GM19238 (cell line): ENCODE measurements around the gene SFT2D3.

ENCODE experiments used
- DNase-seq: peaks from one replicate; pipeline ENCODE4 v3.0.0; 2011; ENCODE audit warnings: low spot score; ENCODE audit not compliant: insufficient read length

Gene SFT2D3, protein sequence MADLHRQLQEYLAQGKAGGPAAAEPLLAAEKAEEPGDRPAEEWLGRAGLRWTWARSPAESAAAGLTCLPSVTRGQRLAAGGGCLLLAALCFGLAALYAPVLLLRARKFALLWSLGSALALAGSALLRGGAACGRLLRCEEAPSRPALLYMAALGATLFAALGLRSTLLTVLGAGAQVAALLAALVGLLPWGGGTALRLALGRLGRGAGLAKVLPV

DNA sequence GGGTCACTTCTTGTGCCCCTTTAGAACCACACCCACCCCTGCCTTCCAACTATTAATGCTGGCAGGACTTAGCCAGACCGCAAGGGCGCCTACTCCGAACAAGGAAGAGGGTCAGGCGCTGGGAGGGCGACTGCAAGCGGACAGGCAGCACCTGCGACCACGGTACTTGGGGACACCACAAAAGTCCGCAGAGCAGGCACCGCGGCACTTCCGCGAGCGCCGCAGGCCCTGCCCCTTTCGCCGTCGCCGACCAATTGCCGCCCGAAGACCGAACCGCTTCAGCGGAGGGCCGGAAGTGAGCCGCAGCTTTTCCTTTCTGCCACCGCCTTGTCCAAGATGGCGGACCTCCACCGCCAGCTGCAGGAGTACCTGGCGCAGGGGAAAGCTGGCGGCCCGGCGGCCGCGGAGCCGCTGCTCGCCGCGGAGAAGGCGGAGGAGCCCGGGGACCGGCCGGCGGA, at the start of gene SFT2D3:
Gene SFT2D3, plus strand, starts transcription at position 305 of the 458 bp plus-strand sequence. Its CDS starts 32 bp downstream, at position 337.
- peak; percentile 97 for DNase-seq

GRCh38 chr2:127651971-127652550, 49.2 kb upstream of the SFT2D3 start:
- DNase-seq: no peak

DNA sequence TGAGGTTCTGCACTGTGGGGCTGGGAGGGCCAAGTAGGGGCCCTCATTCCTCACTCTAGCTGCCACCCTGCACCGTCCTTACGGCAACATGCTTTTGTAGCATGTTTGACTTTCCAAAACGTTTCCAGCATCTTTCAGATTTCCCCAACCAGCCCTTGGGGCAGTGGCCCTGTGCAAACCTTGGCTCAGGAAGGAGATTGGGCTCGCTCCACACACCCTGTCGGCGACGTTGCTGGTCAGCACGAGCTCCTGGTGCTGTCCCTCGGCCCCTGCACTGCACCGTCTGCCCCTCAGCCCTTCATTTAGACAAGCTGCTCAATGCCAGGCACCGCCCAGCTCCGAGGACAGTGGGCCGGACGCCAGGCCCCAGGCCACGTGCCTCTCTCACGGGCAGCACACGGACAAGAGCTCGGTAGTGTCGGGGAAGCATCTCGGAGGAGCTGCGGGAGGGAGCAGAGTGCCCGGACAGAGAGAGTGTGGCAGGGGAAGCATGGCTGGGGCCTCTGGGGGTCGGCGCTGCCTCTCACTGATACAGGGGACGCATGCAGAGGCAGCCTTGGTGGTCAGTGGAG, 48.4 kb upstream of the SFT2D3 start:
- no peak for DNase-seq

DNA sequence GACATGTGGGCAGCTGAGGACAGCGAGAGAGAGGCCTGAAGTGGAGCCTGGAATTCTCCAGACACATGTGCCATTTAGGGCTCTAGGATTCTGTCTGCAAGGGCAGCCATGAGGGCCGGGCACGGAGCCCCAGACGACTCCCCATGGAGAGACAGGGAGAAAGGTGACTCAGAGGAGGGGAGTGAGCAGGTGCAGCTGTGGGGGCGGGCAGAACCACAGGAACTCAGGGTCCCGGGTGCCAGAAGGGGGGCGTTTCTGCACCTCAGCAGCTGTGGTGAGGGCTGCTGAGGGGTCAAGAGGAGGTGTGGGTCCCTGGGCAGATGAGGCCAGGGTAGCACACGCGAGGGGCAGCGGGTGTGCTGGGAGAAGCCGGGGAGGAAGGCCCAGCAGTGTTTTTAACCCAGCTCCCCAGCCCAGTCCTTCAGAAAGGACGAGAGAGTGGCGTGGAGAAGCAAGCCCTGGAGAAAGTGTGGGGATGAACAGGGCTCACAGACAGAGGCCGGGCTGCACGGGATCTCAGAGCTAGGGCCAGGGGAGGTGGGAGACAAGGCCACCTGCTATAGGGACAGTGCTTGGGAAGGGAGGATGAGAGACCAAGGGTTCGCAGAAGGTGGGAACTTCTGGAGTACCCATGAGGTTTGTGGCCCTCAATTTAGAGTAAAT, 47.7 kb upstream of the SFT2D3 start:
- DNase-seq: no peak

DNA sequence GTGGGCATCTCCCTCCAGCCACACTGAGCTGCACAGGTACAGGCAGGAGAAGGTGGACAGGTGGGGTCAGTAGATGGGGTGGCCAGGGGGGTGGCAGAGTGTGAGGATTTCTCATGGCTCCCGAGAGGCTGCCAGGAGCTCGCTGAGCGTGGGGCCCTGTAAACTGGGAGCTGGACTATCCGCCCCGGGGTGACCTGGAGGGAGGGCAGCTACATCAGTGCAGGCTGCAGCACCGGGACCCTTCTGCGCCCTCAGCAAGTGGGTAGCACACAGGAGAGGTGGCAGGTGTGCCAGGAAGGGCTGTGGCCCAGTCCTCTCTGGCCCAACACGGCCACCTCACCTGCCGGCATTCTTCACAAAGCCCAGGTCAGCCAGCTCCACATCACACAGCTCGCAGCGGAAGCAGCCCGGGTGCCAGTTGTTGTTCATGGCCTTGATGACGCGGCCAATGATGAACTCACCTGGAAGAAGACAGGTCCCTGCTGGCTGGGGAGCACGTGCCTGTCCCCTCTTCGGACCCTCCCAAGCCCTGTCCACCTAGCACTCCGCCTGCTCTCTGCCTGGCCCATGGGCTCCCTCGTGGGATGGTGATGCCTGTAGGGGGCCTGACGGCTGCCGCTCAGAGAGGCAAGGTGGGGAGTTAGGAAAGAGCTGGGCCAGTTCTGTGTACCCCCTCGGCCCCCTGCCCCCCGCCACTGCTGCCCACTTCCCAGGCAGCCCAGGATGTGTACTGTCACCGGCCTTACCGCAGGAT, 47.0 kb upstream of the SFT2D3 start:
- DNase-seq: no peak

DNA sequence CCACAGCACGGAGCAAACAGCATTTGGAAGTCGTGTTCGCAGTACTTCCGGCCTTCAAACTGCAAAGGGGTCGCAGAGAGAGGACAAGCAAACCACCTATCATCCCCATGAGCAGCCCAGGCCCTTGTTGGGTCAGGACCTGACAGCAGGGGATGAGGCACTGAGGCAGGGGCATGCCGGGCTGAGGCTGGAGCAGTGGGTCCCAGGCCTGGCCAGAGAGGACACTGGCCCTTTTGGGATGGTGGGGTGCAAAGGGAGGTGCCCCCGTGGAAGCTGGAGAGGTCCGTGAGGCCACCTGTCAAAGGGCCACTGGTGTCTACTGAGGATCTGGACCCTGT, 46.5 kb upstream of the SFT2D3 start:
- no peak for DNase-seq

GRCh38 chr2:127655209-127656073, 45.9 kb upstream of the SFT2D3 start:
- no peak for DNase-seq

DNA sequence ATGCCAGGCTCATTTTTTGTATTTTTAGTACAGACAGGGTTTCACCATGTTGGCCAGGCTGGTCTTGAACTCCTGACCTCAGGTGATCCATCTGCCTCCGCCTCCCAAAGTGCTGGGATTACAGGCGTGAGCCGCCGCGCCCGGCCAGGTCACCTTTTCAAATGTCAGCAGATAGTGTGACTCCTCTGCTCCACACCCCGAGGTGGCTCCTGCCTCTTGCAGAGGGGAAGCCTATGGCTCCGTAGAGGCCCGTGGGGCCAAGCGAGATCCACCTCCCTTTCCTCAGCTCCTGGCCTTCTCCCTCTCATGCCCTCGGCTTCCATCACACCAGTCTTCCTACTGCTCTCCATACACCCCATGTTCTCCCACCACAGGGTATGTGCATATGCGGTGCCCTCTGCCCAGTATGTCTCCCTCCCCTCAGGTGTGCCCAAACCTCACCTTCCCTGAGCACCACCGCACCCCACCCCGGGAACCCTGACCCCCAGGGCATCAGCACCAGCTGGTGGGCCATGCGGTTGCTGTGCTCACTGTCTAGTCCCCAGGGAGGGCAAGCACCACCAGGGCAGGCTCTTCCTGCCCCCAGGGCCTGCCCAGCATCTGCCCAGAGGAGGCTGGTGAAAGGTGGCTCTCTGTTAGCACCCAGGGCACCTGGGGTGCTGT, 44.6 kb upstream of the SFT2D3 start:
- no peak for DNase-seq

- DNase-seq: no peak
Measured at GRCh38 chr2:127657232-127657595, 44.1 kb upstream of the SFT2D3 start.

DNA sequence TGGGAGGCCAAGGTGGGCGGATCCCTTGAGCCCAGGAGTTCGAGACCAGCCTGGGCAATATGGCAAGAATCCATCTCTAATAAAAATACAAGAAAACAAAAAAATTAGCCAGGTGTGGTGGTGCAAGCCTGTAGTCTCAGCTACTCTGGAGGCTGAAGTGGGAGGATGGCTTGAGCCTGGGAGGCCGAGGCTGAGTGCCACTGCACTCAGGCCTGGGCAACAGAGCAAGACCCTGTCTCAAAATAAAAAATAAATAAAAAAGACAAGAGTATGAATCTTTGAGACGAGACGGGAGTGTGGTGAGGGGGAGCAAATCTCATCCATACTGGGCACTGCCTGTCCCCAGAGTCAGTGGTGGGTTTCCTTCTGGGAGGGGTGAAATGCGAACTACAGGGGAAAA, 43.2 kb upstream of the SFT2D3 start:
- DNase-seq: no peak

DNA sequence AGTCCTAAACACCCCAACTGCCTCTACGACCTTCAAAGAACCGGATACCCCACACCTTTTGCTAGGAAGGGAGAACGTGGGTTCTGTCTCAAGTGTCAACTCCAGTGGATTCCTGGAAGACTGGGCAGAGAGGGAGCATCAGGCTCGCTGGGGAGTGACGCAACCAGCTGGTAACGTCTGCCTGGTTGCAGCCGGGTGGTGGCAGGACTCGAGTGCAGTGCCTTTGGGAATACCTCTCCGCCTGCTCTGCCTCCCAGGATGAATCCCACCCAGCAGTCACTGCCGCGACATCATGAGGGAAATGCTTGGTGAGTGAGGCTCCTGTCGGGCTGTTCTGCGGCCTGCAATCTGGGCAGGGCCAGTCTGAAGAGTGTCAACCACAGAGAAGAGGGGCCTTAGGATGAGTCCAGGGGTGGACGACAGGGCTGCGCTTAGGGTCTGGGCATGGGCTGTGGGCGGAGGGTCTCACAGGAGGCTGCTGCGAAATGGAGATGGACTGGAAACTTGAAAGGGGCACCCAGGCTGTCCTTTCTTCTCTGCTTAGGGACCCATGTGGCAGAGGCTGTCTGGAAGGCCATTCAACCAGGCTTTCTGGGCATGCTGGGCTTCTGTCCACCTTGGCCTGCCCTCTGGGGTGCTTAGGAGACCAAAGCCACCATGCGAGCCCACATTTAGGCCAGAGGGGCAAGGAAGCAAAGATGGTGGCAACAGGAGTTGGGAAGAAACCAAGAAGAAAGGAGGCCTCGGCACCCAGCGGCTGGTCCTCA, 42.5 kb upstream of the SFT2D3 start:
- DNase-seq: no peak

DNA sequence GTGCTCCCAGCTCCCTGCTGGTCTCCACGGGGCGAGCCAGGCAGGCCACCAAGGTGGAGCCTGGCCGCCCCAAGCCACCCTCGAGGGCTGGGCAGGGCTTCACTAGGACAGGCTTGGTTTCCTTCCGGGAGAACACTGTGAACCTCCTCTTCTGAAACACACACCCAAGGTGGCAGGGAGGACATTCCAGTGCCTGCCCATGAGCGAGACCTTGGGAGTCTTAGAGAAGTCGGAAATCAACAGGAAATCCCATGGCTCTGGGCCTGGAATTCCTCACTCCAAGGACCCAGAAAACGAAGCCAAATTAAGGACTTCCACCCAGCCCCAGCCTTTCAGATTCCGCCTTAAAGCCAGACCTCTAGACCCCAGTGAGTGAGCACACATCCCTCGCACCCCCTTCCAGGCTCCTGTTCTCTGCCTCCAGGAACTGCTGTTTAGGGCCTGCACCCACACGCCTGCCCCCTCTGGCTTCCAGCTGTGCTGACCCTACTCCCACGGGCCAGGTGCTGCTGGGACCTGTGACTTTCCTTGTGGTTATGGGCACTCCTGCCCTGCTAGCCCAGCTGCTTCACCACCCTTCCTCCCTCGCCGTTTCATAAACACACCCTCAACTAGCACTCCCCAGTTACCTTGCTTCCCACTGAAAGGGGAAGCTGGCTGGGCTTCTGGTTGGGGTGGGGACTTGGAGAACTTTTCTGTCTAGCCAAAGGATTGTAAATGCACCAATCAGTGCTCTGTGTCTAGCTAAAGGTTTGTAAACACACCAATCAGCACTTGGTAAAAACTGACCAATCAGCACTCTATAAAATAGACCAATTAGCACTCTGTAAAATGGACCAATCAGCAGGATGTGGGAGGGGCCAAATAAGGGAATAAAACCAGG, 41.6 kb upstream of the SFT2D3 start:
- no peak for DNase-seq

- DNase-seq: no peak
Measured at GRCh38 chr2:127660291-127660578, 41.1 kb upstream of the SFT2D3 start.

DNA sequence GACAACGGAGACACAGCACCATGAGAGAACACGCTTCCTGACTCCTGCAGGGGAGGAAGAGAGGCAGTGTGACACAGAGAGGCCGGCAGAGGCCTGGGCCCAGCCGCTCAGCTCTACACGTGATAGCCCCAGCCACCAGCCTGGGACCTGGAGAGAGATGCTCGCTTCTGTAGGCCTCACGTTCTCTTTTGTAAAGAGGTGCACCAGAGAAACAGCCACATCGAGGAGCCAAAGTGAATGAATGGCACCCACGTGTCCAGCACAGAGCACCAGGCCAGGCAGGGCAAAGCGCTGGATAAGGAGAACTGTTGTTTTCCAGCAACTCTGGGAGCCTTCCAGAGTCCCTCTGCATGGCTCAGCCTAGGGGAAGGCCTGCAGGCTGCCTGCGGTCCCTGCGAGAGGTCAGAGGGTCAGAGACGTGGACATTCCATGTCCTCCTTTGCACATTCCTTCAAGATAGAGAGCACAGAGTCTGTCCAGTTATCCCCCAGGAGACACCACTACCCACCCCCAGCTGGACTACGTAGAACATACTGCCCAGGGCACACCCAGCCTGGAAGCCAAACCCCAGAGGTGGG, 40.1 kb upstream of the SFT2D3 start:
- DNase-seq: no peak

- DNase-seq: no peak
Measured at GRCh38 chr2:127661949-127662510, 39.3 kb upstream of the SFT2D3 start.

DNA sequence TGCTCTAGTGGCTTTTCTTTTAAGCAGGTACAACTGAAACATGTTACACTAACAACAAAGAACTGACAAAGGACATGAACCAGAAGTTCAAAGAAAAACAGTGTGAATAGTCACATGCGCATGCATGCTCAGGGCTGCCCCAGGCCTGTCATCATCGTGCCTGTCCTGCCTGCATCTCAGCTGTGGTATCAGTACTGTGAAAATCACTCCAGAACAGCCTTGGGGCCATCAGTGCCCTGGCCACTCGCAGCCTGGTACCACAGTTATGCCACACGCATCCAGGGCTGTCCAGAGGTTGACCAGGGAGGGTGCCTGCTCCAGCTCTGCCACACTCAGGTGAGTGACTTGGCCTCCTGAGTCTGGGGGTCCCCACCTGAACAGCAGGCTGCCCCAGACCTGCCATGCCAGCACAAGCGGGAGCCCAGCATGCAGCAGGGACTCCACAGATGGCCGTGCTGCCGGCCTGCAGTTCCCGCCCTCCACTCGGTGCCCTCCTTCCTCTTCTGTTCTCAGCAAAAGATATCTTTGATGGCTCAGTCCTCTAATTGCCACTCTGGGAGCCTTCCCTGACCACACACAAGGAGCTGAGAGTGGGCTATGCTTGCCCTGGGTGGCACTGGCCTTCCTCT, 38.2 kb upstream of the SFT2D3 start:
- DNase-seq: no peak

DNA sequence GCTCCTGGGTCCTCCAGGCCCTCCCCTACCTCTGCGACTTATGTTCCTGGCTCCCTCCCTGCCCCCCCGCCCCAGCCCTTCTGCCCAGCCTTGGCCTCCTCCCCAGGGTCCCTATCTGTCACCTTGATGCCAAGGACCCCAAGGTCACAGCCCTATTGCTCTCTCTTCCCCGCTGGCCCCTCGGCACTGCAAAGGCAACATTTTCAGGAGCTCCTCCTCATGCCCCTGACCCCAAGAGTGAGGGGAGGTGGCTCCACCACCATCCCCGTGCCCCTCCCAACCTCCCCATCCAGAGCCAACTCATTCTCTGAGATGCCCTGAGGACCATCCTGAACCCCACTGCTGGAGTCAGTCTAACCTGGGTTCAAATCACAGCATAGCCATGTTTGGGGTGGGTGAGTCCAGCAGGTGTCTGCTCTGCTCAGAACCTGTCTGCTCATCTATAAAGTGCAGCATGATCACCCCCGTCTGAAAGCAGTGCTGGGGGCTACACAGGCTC, 37.7 kb upstream of the SFT2D3 start:
- DNase-seq: no peak
